ENCODE measurements around the gene ATP8A1.
"Not testable (repeated sequence)": the region's sequence is repeated elsewhere in the genome, so short reads cannot be mapped to it uniquely, and the experiment has no call there.

The ATP8A1 gene

GRCh38 chr4:42656944-42657792 lies at the start of gene ATP8A1:
Gene ATP8A1, minus strand, starts transcription at chr4:42657105. Its CDS starts 232 bp downstream, at chr4:42656873.
- peak; percentile 64 for DNase-seq

- DNase-seq: no peak
These were observed 49.2 kb upstream of the ATP8A1 start for GRCh38 chr4:42706086-42706485.

- no peak for DNase-seq
These were observed 46.9 kb upstream of the ATP8A1 start for GRCh38 chr4:42703813-42704212.

- DNase-seq: no peak
These were observed 46.0 kb upstream of the ATP8A1 start for GRCh38 chr4:42702895-42703294.

GRCh38 chr4:42701780-42702179 lies 44.9 kb upstream of the ATP8A1 start:
- not testable (repeated sequence) for DNase-seq

DNA sequence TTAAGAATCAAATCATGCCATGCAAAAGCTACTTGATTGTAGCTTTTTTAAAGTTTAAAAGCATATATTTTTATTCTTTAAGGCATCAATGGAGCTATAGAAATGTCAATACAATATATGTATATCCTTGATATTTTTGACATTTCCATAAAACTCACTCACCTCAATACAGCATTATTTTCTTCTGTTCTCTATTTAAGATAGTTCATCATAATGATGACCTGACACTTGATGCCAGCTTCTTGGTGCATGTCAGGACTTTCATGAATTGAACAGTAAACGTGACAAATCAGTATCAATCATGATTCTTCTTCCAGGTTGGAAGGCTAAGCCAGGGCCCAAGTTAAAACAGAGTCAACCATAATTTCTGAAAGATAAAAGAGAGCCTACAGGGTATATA lies 33.6 kb upstream of the ATP8A1 start:
- DNase-seq: no peak

DNA sequence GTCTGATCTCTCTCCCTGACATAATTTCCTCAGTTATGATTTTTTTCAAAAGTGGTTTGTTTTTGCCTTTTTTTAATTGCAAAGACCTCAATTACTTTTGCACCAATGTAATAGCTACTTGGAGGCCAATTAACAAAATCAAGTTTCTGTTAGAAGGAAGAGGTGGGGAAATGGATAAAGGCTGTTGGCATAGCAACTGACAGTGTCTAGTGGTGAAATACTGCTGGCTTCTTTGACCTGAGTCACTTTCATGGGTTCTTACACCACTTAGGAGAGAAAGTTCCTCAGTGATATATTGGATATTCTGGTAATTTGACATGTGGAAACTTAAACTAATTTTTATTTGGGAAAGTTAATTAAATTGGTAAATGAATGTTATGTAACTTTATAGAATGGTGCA lies 26.5 kb upstream of the ATP8A1 start:
- no peak for DNase-seq

DNA sequence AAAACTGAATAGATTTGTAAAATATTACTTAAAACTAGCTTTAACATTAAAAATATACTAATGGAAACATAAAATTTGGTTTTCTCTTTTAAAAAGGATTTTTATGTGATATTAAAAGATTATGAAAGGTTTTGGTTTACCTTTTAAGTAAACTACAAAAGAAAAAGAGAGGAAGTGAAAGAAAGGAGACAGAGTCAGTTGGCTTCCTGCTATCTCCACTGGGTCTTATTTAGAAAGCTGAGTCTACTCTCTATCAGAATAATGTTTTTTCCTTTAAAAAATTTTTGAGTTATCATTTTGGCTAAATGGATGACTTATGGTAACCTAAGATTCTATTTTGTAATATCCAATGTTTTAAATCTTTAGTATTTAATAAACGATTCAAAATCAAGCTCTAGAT lies 21.6 kb upstream of the ATP8A1 start:
- DNase-seq: no peak

DNA sequence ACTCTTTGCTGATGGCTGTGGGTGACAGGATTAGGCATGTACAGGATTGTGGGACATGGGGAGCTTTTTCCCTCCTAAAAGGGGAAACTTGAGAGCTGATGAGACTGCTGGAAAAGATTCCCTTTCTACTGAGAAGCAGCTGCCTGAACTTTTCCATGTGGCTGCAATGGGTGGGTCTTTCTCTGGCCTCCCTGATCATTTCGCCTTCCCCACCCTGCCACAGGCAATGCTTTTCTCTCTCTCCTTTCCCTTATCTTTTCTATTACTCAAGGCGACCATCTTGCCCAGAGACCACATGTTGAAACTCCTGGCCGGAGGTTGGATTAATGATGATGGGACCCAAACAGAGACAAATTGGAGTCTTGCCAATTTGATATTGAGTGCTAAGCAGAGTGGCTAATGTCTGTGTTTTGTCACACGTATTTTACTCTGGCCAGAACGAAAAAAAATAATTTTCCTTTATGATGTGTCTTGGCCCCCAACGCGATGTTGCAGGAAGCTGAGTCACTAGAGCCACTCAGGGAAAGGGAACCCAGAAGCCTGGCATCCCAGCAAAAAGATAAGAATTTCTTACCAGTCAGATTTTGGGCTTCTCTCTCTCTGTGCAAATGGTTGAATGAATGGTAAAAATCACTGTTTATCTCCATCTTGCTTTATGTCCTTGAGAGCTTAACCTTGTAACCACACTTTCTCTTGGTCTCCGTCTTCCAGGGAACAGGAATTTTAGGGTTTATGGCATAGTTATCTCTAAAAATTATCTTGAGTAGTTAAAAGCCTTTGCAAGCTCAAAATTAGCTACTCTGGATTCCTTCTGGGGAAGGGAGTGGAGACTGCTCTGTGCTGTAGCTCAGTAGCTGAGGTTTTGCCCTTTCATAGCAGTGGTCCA lies 19.4 kb upstream of the ATP8A1 start:
- DNase-seq: no peak

- DNase-seq: no peak
These were observed 16.1 kb upstream of the ATP8A1 start for GRCh38 chr4:42673082-42673425.

DNA sequence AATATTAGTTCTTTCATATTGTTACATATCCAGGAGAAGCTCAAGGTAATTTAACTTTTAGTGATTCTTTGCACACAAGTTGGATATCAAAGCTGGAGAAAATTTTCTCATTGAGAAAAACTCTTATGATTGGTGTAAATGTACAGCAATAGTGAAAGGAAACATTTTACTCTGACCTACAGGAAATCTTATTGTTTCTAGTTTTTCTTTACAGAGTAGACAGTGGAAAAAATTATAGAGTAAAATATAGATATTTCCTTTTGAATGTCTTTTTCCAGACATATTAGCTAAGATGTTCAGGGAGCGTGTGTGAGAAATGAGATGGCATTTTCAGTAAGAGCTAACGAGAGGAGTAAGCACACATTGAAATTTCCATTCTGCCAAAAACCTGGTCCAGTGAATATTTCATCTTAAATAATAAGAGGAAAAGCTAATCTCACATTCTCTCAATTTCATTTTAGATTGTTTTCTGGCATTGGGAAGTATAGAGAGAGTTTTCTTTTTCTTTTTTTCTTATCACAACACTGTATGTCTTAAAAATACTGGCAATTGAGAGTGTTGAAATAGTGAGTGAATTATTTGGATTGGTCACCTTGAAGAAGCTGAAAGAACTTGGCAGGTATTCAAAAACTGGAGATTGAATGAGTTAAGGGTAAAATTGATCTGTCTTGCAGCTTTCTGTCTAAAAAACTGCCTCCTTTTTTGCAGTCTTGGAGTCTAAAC lies 15.6 kb upstream of the ATP8A1 start:
- no peak for DNase-seq

GRCh38 chr4:42671431-42672194 lies 14.7 kb upstream of the ATP8A1 start:
- no peak for DNase-seq

DNA sequence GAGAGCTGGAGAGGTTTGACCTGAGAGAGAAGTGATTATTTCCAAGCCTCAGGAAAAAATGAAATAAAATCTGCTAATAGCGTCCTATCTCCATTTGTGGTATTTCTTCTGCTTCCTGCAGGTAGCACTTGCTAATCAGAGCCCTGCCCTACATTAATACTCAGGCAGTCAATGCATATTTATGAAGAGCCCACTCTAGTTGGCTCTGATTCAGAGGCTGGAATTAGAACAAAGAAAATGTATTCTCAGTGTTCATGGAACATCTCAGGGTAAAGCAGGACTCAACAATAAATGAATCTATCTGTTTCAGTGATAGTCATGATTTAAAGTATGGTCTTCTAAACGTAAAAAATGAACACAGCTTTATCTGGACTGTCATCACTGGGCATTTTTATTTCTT lies 1.4 kb upstream of the ATP8A1 start:
- no peak for DNase-seq

- no peak for DNase-seq
These were observed 294 bp downstream of the ATP8A1 start for GRCh38 chr4:42656679-42656943.

GRCh38 chr4:42655921-42656678 lies 805 bp downstream of the ATP8A1 start:
- DNase-seq: peak; percentile 4

- DNase-seq: no peak
These were observed 1.7 kb downstream of the ATP8A1 start for GRCh38 chr4:42655269-42655637.

- no peak for DNase-seq
These were observed 2.2 kb downstream of the ATP8A1 start for GRCh38 chr4:42654631-42655268.

- DNase-seq: no peak
These were observed 3.0 kb downstream of the ATP8A1 start for GRCh38 chr4:42653626-42654560.

GRCh38 chr4:42652529-42653231 lies 4.2 kb downstream of the ATP8A1 start:
- not testable (repeated sequence) for DNase-seq

DNA sequence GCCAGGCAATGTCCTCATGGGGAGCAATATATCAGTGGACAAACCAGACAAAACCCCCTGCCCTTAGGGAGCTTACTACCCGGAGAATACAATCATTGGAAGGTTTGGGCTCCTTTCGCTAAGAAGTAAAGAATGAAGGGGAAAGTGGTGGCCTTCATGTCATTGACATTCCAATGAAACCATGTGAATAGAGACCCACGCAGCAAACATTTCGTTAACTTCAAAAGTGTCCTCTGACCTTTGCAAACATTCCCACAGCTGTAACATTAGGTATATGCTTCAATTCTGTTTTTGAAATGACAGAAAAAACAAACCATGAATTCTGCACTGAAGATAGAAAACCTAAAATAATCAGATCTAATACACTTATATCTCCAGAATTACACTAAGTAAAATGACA lies 7.0 kb downstream of the ATP8A1 start:
- no peak for DNase-seq

All from NCI-H2107 (cell line).